DOHH2 (cell line): ENCODE measurements around the gene SHISA2.

ENCODE experiments used
- EZH2phosphoT487 ChIP-seq: fragments of 200-600 bp; sonication (generic); IDR thresholded peaks from 2 replicates; pipeline ENCODE4 v1.6.1; 2017; ENCODE audit warnings: borderline replicate concordance, mild to moderate bottlenecking, antibody characterized with exemption, low read length, moderate library complexity, mixed read lengths
- TF ChIP-seq, protein P1 (sequence below): fragments of 200-600 bp; sonication (generic); IDR thresholded peaks from one replicate; pipeline ENCODE4 v1.5.1; 2014; ENCODE audit warnings: antibody characterized with exemption, mild to moderate bottlenecking, low read depth, low read length; ENCODE audit not compliant: poor library complexity, severe bottlenecking

GRCh38 chr13:26021516-26021915 lies 30.3 kb downstream of the SHISA2 start:
- TF ChIP-seq, protein P1, sequence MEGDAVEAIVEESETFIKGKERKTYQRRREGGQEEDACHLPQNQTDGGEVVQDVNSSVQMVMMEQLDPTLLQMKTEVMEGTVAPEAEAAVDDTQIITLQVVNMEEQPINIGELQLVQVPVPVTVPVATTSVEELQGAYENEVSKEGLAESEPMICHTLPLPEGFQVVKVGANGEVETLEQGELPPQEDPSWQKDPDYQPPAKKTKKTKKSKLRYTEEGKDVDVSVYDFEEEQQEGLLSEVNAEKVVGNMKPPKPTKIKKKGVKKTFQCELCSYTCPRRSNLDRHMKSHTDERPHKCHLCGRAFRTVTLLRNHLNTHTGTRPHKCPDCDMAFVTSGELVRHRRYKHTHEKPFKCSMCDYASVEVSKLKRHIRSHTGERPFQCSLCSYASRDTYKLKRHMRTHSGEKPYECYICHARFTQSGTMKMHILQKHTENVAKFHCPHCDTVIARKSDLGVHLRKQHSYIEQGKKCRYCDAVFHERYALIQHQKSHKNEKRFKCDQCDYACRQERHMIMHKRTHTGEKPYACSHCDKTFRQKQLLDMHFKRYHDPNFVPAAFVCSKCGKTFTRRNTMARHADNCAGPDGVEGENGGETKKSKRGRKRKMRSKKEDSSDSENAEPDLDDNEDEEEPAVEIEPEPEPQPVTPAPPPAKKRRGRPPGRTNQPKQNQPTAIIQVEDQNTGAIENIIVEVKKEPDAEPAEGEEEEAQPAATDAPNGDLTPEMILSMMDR = no peak
- no peak for TF ChIP-seq EZH2phosphoT487
